Measurements from ENCODE around the gene RHOB.

RHOB gene

DNA sequence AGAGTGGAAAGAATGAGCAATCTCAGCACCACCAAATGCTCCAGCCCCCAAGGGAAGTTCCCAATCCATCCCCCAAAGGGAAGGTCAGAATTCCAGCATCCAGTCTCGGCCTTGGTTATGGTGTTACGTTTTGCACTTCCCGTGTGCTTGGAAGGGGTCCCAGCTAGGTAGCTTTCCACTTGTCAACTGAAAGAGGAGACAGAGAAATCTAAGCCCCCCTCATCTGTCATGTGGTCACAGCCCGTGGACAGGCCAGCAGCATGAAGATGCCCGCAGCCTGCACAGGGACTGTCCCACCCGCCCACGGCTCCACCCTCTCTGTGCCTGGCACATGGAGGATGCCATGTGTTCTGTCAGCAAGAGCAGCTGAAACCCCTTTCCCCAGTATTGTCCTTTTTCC, 32.1 kb downstream of the RHOB start:
- H3K4me3 ChIP-seq (ENCODE audit: low read length), result no peak overlapping the region
- no peak for TF ChIP-seq CTCF (conservative IDR thresholded peaks at IDR 0.05; ENCODE audit: low read depth, low read length)
- no peak for DNase-seq (ENCODE audit: low read depth)

GRCh38 chr2:20479835-20480234, 33.0 kb downstream of the RHOB start:
- no peak for DNase-seq (ENCODE audit: low read depth)
- TF ChIP-seq CTCF (conservative IDR thresholded peaks at IDR 0.05; ENCODE audit: low read depth, low read length), result no peak
- no peak overlapping the region for H3K4me3 ChIP-seq (ENCODE audit: low read length)

GRCh38 chr2:20480913-20481312, 34.0 kb downstream of the RHOB start:
- DNase-seq (ENCODE audit: low read depth), result no peak
- H3K4me3 ChIP-seq (ENCODE audit: low read length), result no peak overlapping the region
- no peak for TF ChIP-seq CTCF (conservative IDR thresholded peaks at IDR 0.05; ENCODE audit: low read depth, low read length)

- TF ChIP-seq CTCF (conservative IDR thresholded peaks at IDR 0.05; ENCODE audit: low read depth, low read length), result no peak
- no peak for DNase-seq (ENCODE audit: low read depth)
Measured at GRCh38 chr2:20481798-20482405, 35.0 kb downstream of the RHOB start.

DNA sequence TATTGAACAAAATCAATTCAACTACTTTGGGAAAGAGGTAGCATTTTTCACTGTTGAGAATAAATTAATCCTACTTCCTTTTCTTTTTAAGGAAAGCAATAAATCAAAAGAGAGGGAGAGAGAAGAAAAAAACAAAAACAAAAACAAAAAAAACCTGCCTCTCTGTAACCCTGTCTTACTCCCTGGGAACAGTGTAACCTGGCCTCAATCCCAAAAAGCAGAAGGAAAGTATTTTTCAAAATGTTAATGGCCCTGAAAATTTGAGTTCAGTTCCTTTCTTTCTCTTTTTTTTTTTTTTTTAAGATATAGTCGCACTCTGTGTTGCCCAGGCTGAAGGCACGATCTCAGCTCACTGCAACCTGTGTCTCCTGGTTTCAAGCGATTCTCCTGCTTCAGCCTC, 35.9 kb downstream of the RHOB start:
- no peak for DNase-seq (ENCODE audit: low read depth)
- no peak for TF ChIP-seq CTCF (conservative IDR thresholded peaks at IDR 0.05; ENCODE audit: low read depth, low read length)
- no peak overlapping the region for H3K4me3 ChIP-seq (ENCODE audit: low read length)

More at GRCh38 chr2:20481798-20482405, 35.0 kb downstream of the RHOB start:
- no peak overlapping the region for H3K4me3 ChIP-seq (ENCODE audit: low read length)

GRCh38 chr2:20483194-20483895, 36.5 kb downstream of the RHOB start:
- no peak for DNase-seq (ENCODE audit: low read depth)
- TF ChIP-seq CTCF (conservative IDR thresholded peaks at IDR 0.05; ENCODE audit: low read depth, low read length), result no peak
- H3K4me3 ChIP-seq (ENCODE audit: low read length), result no peak overlapping the region

GRCh38 chr2:20484034-20484617, 37.3 kb downstream of the RHOB start:
- H3K4me3 ChIP-seq (ENCODE audit: low read length), result no peak overlapping the region
- DNase-seq (ENCODE audit: low read depth), result no peak
- TF ChIP-seq CTCF (conservative IDR thresholded peaks at IDR 0.05; ENCODE audit: low read depth, low read length), result no peak

Measured in retinal pigment epithelial cell (primary cell).